SK-N-SH treated with all-trans-retinoic acid at 6 μM for 48 hours (cell line): Measurements from ENCODE around the gene BLM.

Experiments used
- ATAC-seq: fragments of 200-7000 bp; cut with Tn5 transposase; 3 replicates; pipeline ENCODE4 v1.9.1; 2020; ENCODE audit warnings: mild to moderate bottlenecking, moderate library complexity
- ARNTL ChIP-seq: fragments of 450-650 bp; formaldehyde crosslinking; IDR thresholded peaks from 2 replicates; pipeline ENCODE4 v1.5.0; 2020; ENCODE audit warnings: low read depth, mild to moderate bottlenecking, moderate library complexity, borderline replicate concordance
- BACH2 ChIP-seq: fragments of 250-450 bp; sonication (Bioruptor Pico); IDR thresholded peaks from 2 replicates; pipeline ENCODE4 v1.9.0; 2021; ENCODE audit warnings: mild to moderate bottlenecking, borderline replicate concordance
- CREB5 ChIP-seq: fragments of 250-450 bp; sonication (Bioruptor Pico); IDR thresholded peaks from 2 replicates; pipeline ENCODE4 v1.5.1; 2020; ENCODE audit warnings: low read depth, mild to moderate bottlenecking, moderate library complexity
- CSRNP3 ChIP-seq: fragments of 250-450 bp; sonication (Bioruptor Pico); IDR thresholded peaks from 2 replicates; pipeline ENCODE4 v1.5.1; 2021; ENCODE audit warnings: mild to moderate bottlenecking, moderate library complexity
- ESRRG ChIP-seq: fragments of 250-450 bp; sonication (Bioruptor Pico); IDR thresholded peaks from 2 replicates; pipeline ENCODE4 v1.6.1; 2021; ENCODE audit warnings: mild to moderate bottlenecking
- ISL1 ChIP-seq: fragments of 250-450 bp; sonication (Bioruptor Pico); IDR thresholded peaks from 2 replicates; pipeline ENCODE4 v2.1.2; 2022; ENCODE audit warnings: mild to moderate bottlenecking, moderate library complexity
- OSR1 ChIP-seq: fragments of 250-450 bp; sonication (Bioruptor Pico); IDR thresholded peaks from 2 replicates; pipeline ENCODE4 v1.8.0; 2022; ENCODE audit warnings: moderate library complexity, mild to moderate bottlenecking, inconsistent platforms
- PATZ1 ChIP-seq: fragments of 250-450 bp; sonication (Bioruptor Pico); IDR thresholded peaks from 2 replicates; pipeline ENCODE4 v1.8.0; 2020; ENCODE audit warnings: mild to moderate bottlenecking, moderate library complexity, borderline replicate concordance
- POU6F1 ChIP-seq: fragments of 250-450 bp; sonication (Bioruptor Pico); IDR thresholded peaks from 2 replicates; pipeline ENCODE4 v1.8.0; 2021; ENCODE audit warnings: low read depth, mild to moderate bottlenecking, moderate library complexity, borderline replicate concordance
- PPARA ChIP-seq: fragments of 250-450 bp; sonication (Bioruptor Pico); IDR thresholded peaks from 2 replicates; pipeline ENCODE4 v1.5.0; 2020; ENCODE audit warnings: mild to moderate bottlenecking, borderline replicate concordance
- RARB ChIP-seq: fragments of 250-450 bp; sonication (Bioruptor Pico); IDR thresholded peaks from 2 replicates; pipeline ENCODE4 v1.8.0; 2021; ENCODE audit warnings: mild to moderate bottlenecking, moderate library complexity
- TCF4 ChIP-seq: fragments of 250-450 bp; sonication (Bioruptor Pico); IDR thresholded peaks from 2 replicates; pipeline ENCODE4 v1.8.0; 2021; ENCODE audit warnings: mild to moderate bottlenecking, moderate library complexity, borderline replicate concordance
- TOX ChIP-seq: fragments of 250-450 bp; sonication (Bioruptor Pico); IDR thresholded peaks from 2 replicates; pipeline ENCODE4 v1.8.0; 2021; ENCODE audit warnings: mild to moderate bottlenecking, moderate library complexity, borderline replicate concordance
- TSHZ2 ChIP-seq: fragments of 250-450 bp; sonication (Bioruptor Pico); IDR thresholded peaks from 2 replicates; pipeline ENCODE4 v1.5.0; 2020; ENCODE audit warnings: mild to moderate bottlenecking, moderate library complexity
- ZC3H10 ChIP-seq: fragments of 250-450 bp; sonication (Bioruptor Pico); IDR thresholded peaks from 2 replicates; pipeline ENCODE4 v1.5.1; 2021; ENCODE audit warnings: mild to moderate bottlenecking, moderate library complexity
- ZFP3 ChIP-seq: fragments of 250-450 bp; sonication (Bioruptor Pico); IDR thresholded peaks from 2 replicates; pipeline ENCODE4 v1.5.0; 2020; ENCODE audit warnings: mild to moderate bottlenecking, moderate library complexity
- ZFP30 ChIP-seq: fragments of 450-650 bp; formaldehyde crosslinking; IDR thresholded peaks from 2 replicates; pipeline ENCODE4 v1.5.0; 2022; ENCODE audit warnings: mild to moderate bottlenecking, moderate library complexity
- ZNF565 ChIP-seq: fragments of 450-650 bp; formaldehyde crosslinking; conservative IDR thresholded peaks from 2 replicates; pipeline ENCODE4 v1.5.0; 2020; ENCODE audit warnings: low read depth, mild to moderate bottlenecking, moderate library complexity
- ZNF70 ChIP-seq: fragments of 450-650 bp; formaldehyde crosslinking; IDR thresholded peaks from 2 replicates; pipeline ENCODE4 v1.5.0; 2020; ENCODE audit warnings: mild to moderate bottlenecking, moderate library complexity
- ZNF8 ChIP-seq: fragments of 450-650 bp; formaldehyde crosslinking; IDR thresholded peaks from 2 replicates; pipeline ENCODE4 v1.5.0; 2020; ENCODE audit warnings: mild to moderate bottlenecking, moderate library complexity

BLM gene

GRCh38 chr15:90857883-90858443 is 140.8 kb downstream of the BLM start:
- TF ChIP-seq PPARA, result no peak
- TF ChIP-seq TSHZ2 (CRISPR knock-in tag), result no peak
- no peak for TF ChIP-seq ZNF70 (CRISPR knock-in tag)
- TF ChIP-seq ISL1 (CRISPR knock-in tag), result no peak
- no peak for TF ChIP-seq POU6F1 (CRISPR knock-in tag)
- TF ChIP-seq BACH2, result no peak
- TF ChIP-seq ZNF8, result no peak
- no peak for TF ChIP-seq ZNF565 (CRISPR knock-in tag)
- no peak for TF ChIP-seq ESRRG (CRISPR knock-in tag)
- TF ChIP-seq CREB5, result no peak
- no peak for TF ChIP-seq RARB

GRCh38 chr15:90859234-90860131 is 142.3 kb downstream of the BLM start:
- peak; percentile 32 for ATAC-seq
- no peak for TF ChIP-seq POU6F1 (CRISPR knock-in tag)
- no peak for TF ChIP-seq ZNF565 (CRISPR knock-in tag)
- TF ChIP-seq ARNTL (CRISPR knock-in tag), result no peak
- no peak for TF ChIP-seq ESRRG (CRISPR knock-in tag)
- no peak for TF ChIP-seq BACH2
- TF ChIP-seq PATZ1, result no peak
- TF ChIP-seq ZFP30, result no peak
- TF ChIP-seq TOX (CRISPR knock-in tag), result no peak
- TF ChIP-seq TSHZ2 (CRISPR knock-in tag), result no peak
- no peak for TF ChIP-seq CSRNP3 (CRISPR knock-in tag)
- no peak for TF ChIP-seq RARB
- no peak for TF ChIP-seq ZFP3 (CRISPR knock-in tag)
- TF ChIP-seq ZC3H10 (CRISPR knock-in tag), result no peak
- TF ChIP-seq ZNF70 (CRISPR knock-in tag), result no peak
- TF ChIP-seq TCF4 (CRISPR knock-in tag), result no peak
- TF ChIP-seq OSR1 (CRISPR knock-in tag), result no peak

More at GRCh38 chr15:90857883-90858443, 140.8 kb downstream of the BLM start:
- ATAC-seq, result no peak
